ENCODE results near the gene KLHL26. TPM values are rescaled to one million over a fixed set of nuclear protein-coding genes. Genes with fewer than 3 reads are reported as not detected.

The KLHL26 gene
- total RNA-seq, 3 donors from 2014 or later (not counting 1 experiment from before 2014, with no cell fraction given) = 8.0 to 11.5 (median 9.6) TPM

- Histone ChIP-seq H3K4me3 (ENCODE audit: low read length) (no peak overlapping the region), H3K27me3 (ENCODE audit: control insufficient read depth, insufficient read depth, low read length) (no peaks in the 10 kb centered on the region), H3K9me3 (ENCODE audit: control insufficient read depth, insufficient read depth, low read length) (no peaks in the 10 kb centered on the region), H3K4me1 (ENCODE audit: control insufficient read depth, insufficient read depth, low read length) (peaks cover 6% of the 10 kb centered on the region), H3K27ac (ENCODE audit: low read length) (no peak overlapping the region), H3K36me3 (ENCODE audit: control insufficient read depth, insufficient read depth, low read length) (peaks cover 21% of the 10 kb centered on the region)
- no peak for DNase-seq
- H3K4me3 Mint-ChIP-seq = no peak overlapping the region
- no peak overlapping the region for H3K27ac Mint-ChIP-seq
- H3K27me3 Mint-ChIP-seq (ENCODE audit: low read depth in 2 of 2) = no peaks in the 10 kb centered on the region
- H3K9me3 Mint-ChIP-seq = no peaks in the 10 kb centered on the region
- 82% methylated on average over 22 of the region's 22 CpGs for WGBS (ENCODE audit: insufficient coverage)
- H3K36me3 Mint-ChIP-seq = no peaks in the 10 kb centered on the region
- no peak for ATAC-seq
- peaks cover 6 to 21% of the 10 kb centered on the region in 2 donors for H3K4me1 Mint-ChIP-seq
- intact Hi-C loops (cut with micrococcal nuclease) = no loop called here
- TF ChIP-seq, protein P1, sequence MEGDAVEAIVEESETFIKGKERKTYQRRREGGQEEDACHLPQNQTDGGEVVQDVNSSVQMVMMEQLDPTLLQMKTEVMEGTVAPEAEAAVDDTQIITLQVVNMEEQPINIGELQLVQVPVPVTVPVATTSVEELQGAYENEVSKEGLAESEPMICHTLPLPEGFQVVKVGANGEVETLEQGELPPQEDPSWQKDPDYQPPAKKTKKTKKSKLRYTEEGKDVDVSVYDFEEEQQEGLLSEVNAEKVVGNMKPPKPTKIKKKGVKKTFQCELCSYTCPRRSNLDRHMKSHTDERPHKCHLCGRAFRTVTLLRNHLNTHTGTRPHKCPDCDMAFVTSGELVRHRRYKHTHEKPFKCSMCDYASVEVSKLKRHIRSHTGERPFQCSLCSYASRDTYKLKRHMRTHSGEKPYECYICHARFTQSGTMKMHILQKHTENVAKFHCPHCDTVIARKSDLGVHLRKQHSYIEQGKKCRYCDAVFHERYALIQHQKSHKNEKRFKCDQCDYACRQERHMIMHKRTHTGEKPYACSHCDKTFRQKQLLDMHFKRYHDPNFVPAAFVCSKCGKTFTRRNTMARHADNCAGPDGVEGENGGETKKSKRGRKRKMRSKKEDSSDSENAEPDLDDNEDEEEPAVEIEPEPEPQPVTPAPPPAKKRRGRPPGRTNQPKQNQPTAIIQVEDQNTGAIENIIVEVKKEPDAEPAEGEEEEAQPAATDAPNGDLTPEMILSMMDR (IDR thresholded peaks at IDR 0.05) = no peak
Measured at GRCh38 chr19:18665771-18666202, 29.0 kb downstream of the KLHL26 start.

DNA sequence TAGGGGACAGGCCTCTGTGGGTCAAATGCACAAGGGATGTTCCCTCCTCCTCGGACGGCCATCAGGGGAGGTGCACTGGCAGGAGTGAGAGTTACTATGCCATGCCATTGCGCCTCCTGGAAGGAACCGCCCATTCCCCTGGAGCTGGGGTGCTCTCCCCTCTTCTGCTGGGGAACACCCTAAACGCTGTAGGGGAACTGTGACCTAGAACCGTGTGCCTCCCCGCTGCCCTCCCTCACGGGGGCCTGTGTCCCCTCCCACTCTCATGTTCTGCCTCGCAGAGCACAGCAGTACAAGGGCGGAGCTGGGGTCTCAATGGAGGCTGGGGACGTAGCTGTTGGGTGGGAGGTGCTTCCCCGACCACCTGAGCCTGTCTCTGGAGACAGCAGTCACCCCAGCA lies 29.5 kb downstream of the KLHL26 start:
- DNase-seq (no peak), ATAC-seq (no peak)
- Mint-ChIP-seq H3K27ac (no peak overlapping the region), H3K9me3 (no peaks in the 10 kb centered on the region), H3K4me3 (no peak overlapping the region), H3K36me3 (no peaks in the 10 kb centered on the region), H3K27me3 (ENCODE audit: low read depth in 2 of 2) (no peaks in the 10 kb centered on the region), H3K4me1 (peaks cover 3 to 17% of the 10 kb centered on the region in 2 donors)
- TF ChIP-seq, protein P1 (IDR thresholded peaks at IDR 0.05) = no peak
- Histone ChIP-seq H3K27me3 (ENCODE audit: control insufficient read depth, insufficient read depth, low read length) (no peaks in the 10 kb centered on the region), H3K4me3 (ENCODE audit: low read length) (no peak overlapping the region), H3K9me3 (ENCODE audit: control insufficient read depth, insufficient read depth, low read length) (no peaks in the 10 kb centered on the region), H3K27ac (ENCODE audit: low read length) (no peak overlapping the region), H3K36me3 (ENCODE audit: control insufficient read depth, insufficient read depth, low read length) (peaks cover 21% of the 10 kb centered on the region), H3K4me1 (ENCODE audit: control insufficient read depth, insufficient read depth, low read length) (peaks cover 6% of the 10 kb centered on the region)
- intact Hi-C loops (cut with micrococcal nuclease) = no loop called here
- 79% methylated on average over 12 of the region's 12 CpGs for WGBS (ENCODE audit: insufficient coverage)

GRCh38 chr19:18666784-18667183 lies 30.0 kb downstream of the KLHL26 start:
- Mint-ChIP-seq H3K4me1 (peaks cover 0 to 14% of the 10 kb centered on the region in 2 donors), H3K36me3 (no peaks in the 10 kb centered on the region), H3K27ac (no peak overlapping the region), H3K27me3 (ENCODE audit: low read depth in 2 of 2) (no peaks in the 10 kb centered on the region), H3K4me3 (no peak overlapping the region), H3K9me3 (no peaks in the 10 kb centered on the region)
- no peak overlapping the region for H3K4me3 ChIP-seq (ENCODE audit: low read length)
- WGBS (ENCODE audit: insufficient coverage) = 95% methylated on average over 5 of the region's 5 CpGs
- H3K27ac ChIP-seq (ENCODE audit: low read length) = no peak overlapping the region
- TF ChIP-seq, protein P1 (IDR thresholded peaks at IDR 0.05) = no peak
- no peak for DNase-seq
- intact Hi-C loops (cut with micrococcal nuclease) = no loop called here
- no peaks in the 10 kb centered on the region for H3K9me3 ChIP-seq (ENCODE audit: control insufficient read depth, insufficient read depth, low read length)
- H3K4me1 ChIP-seq (ENCODE audit: control insufficient read depth, insufficient read depth, low read length) = peaks cover 6% of the 10 kb centered on the region
- H3K36me3 ChIP-seq (ENCODE audit: control insufficient read depth, insufficient read depth, low read length) = peaks cover 21% of the 10 kb centered on the region
- no peaks in the 10 kb centered on the region for H3K27me3 ChIP-seq (ENCODE audit: control insufficient read depth, insufficient read depth, low read length)
- no peak for ATAC-seq

DNA sequence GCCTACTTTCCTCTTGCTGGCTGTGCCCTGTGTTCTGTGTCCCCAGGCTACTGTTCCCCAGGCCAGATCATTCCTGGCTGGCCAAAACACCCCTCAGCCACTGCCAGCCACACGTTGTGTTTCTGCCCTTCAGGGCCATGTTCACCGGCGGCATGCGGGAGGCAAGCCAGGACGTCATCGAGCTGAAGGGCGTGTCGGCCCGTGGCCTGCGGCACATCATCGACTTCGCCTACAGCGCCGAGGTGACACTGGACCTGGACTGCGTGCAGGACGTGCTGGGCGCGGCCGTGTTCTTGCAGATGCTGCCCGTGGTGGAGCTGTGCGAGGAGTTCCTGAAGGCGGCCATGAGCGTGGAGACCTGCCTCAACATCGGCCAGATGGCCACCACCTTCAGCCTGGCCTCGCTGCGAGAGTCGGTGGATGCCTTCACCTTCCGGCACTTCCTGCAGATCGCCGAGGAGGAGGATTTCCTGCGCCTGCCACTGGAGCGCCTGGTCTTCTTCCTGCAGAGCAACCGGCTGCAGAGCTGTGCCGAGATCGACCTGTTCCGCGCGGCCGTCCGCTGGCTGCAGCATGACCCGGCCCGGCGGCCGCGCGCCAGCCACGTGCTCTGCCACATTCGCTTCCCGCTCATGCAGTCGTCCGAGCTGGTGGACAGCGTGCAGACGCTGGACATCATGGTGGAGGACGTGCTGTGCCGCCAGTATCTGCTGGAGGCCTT lies 30.9 kb downstream of the KLHL26 start:
- intact Hi-C loops (cut with micrococcal nuclease) = no loop called here
- TF ChIP-seq, protein P1 (IDR thresholded peaks at IDR 0.05) = no peak
- Histone ChIP-seq H3K36me3 (ENCODE audit: control insufficient read depth, insufficient read depth, low read length) (peaks cover 19% of the 10 kb centered on the region), H3K27ac (ENCODE audit: low read length) (no peak overlapping the region), H3K4me1 (ENCODE audit: control insufficient read depth, insufficient read depth, low read length) (peaks cover 6% of the 10 kb centered on the region), H3K4me3 (ENCODE audit: low read length) (no peak overlapping the region), H3K9me3 (ENCODE audit: control insufficient read depth, insufficient read depth, low read length) (no peaks in the 10 kb centered on the region), H3K27me3 (ENCODE audit: control insufficient read depth, insufficient read depth, low read length) (no peaks in the 10 kb centered on the region)
- Mint-ChIP-seq H3K27ac (no peak overlapping the region), H3K4me1 (peaks cover 0 to 14% of the 10 kb centered on the region in 2 donors), H3K4me3 (no peak overlapping the region), H3K36me3 (no peaks in the 10 kb centered on the region), H3K9me3 (no peaks in the 10 kb centered on the region), H3K27me3 (ENCODE audit: low read depth in 2 of 2) (no peaks in the 10 kb centered on the region)
- no peak for DNase-seq
- WGBS (ENCODE audit: insufficient coverage) = 97% methylated on average over 55 of the region's 55 CpGs
- ATAC-seq = no peak
